A549 (cell line): Measurements from ENCODE around the gene RNF167.

ENCODE experiments used
- CBX2 ChIP-seq: fragments of 200-600 bp; sonication (generic); IDR thresholded peaks from 2 replicates; pipeline ENCODE4 v1.6.1; 2016; ENCODE audit warnings: low read depth, mild to moderate bottlenecking, borderline replicate concordance
- CHD2 ChIP-seq: fragments of 150-350 bp; IDR thresholded peaks from 2 replicates; pipeline ENCODE4 v1.6.1; 2014; ENCODE audit warnings: low read length; ENCODE audit not compliant: partially characterized antibody
- EHMT2 ChIP-seq: fragments of 200-600 bp; sonication (generic); IDR thresholded peaks from 2 replicates; pipeline ENCODE4 v1.6.1; 2016; ENCODE audit warnings: antibody characterized with exemption, low read depth, mild to moderate bottlenecking, moderate library complexity
- MAX ChIP-seq: IDR thresholded peaks from 2 replicates; pipeline ENCODE4 v1.6.1; 2012

GRCh38 chr17:4953451-4953961 lies 13.4 kb downstream of the RNF167 start:
- TF ChIP-seq CHD2 (no peak), CBX2 (no peak), EHMT2 (no peak), MAX (no peak)
